ENCODE measurements around the gene PC. TPM values are rescaled to one million over a fixed set of nuclear protein-coding genes. Genes with fewer than 3 reads are reported as not detected.
"Not testable (repeated sequence)": the region's sequence is repeated elsewhere in the genome, so short reads cannot be mapped to it uniquely, and the experiment has no call there.

PC gene
- total RNA-seq, 1 donor from 2014 or later, result 5.0 TPM

DNA sequence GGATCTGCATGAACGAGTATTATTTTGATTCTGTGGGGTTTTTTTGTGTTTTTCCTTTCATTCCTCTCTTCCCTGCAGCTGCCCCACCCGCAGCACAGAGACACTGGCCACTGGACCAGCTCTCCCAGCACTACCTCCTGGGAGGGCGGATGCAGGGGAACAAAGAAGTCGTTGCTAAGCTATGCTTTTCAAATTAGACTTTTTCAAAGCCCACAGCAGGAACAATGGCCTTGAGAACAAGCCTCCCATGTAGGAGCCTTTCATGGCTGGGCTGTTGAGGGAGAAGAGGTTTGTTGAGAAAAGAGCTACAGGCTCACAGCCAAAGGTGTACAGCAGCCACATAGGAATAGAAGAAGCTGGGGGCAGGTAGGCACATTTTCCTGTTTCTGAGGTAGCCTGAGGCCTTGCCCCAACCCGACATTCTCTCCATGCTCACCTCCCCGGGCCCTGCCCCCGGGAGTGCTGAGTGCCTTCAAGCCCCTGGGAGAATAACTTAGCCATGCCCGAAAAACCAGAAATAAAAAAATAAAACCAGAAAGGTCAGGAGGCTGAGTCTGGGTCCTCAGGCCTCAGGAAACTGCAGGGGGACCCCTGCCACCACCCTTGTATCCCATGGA lies 44.2 kb upstream of the PC start:
- Mint-ChIP-seq H3K36me3 (ENCODE audit: low read depth) (no peaks in the 10 kb centered on the region), H3K4me3 (no peak overlapping the region), H3K9me3 (no peaks in the 10 kb centered on the region), H3K4me1 (no peaks in the 10 kb centered on the region), H3K27ac (no peak overlapping the region), H3K27me3 (peaks cover 15% of the 10 kb centered on the region)
- ChIA-PET CTCF (no interaction called here), POLR2A (no interaction called here)
- intact Hi-C loops (cut with micrococcal nuclease), result no loop called here
- ATAC-seq (ENCODE audit: low read depth) (no peak), DNase-seq (no peak)
- TF ChIP-seq, protein P1, sequence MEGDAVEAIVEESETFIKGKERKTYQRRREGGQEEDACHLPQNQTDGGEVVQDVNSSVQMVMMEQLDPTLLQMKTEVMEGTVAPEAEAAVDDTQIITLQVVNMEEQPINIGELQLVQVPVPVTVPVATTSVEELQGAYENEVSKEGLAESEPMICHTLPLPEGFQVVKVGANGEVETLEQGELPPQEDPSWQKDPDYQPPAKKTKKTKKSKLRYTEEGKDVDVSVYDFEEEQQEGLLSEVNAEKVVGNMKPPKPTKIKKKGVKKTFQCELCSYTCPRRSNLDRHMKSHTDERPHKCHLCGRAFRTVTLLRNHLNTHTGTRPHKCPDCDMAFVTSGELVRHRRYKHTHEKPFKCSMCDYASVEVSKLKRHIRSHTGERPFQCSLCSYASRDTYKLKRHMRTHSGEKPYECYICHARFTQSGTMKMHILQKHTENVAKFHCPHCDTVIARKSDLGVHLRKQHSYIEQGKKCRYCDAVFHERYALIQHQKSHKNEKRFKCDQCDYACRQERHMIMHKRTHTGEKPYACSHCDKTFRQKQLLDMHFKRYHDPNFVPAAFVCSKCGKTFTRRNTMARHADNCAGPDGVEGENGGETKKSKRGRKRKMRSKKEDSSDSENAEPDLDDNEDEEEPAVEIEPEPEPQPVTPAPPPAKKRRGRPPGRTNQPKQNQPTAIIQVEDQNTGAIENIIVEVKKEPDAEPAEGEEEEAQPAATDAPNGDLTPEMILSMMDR (IDR thresholded peaks at IDR 0.05), result no peak

DNA sequence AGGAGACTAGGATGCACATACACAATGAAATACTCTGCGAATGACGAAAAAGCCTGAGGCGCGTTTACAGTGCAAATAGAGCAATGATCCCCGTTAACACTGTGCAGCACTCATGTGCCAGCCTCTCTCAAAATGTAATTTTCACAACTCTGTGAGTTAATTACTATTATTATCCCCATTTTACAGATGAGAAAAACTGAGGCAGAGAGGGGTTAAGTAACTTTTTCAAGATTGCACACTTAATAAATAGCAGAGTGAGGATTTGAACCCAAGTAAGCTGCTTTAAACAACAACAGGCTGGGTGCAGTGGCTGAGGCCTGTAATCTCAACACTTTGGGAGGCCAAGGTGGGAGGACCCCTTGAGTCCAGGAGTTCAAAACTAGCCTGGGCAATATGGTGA lies 43.1 kb upstream of the PC start:
- CTCF ChIA-PET, result no interaction called here
- POLR2A ChIA-PET, result no interaction called here
- Mint-ChIP-seq H3K4me3 (no peak overlapping the region), H3K4me1 (no peaks in the 10 kb centered on the region), H3K36me3 (ENCODE audit: low read depth) (no peaks in the 10 kb centered on the region), H3K27me3 (peaks cover 20% of the 10 kb centered on the region), H3K9me3 (no peaks in the 10 kb centered on the region), H3K27ac (no peak overlapping the region)
- intact Hi-C loops (cut with micrococcal nuclease), result no loop called here
- TF ChIP-seq, protein P1 (IDR thresholded peaks at IDR 0.05), result no peak
- DNase-seq (no peak), ATAC-seq (ENCODE audit: low read depth) (no peak)

DNA sequence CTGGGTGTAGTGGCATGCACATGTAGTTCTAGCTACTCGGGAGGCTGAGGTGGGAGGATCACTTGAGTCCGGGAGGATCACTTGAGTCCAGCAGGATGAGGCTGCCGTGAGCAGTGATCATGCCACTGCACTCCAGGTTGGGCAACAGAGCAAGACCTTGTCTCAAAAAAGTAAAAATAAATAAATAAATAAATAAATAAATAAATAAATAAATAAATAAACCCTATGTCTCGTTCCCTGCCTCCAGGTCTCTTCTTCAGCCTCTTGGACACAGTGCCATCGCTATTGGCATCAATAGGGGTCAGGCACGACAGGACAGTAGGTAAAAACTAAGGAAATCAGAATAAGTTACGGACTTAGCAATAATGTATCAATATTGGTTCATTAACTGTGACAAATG lies 41.4 kb upstream of the PC start:
- ATAC-seq (ENCODE audit: low read depth) (no peak), DNase-seq (no peak)
- CTCF ChIA-PET, result no interaction called here
- peaks cover 20% of the 10 kb centered on the region for H3K27me3 Mint-ChIP-seq
- H3K9me3 Mint-ChIP-seq, result no peaks in the 10 kb centered on the region
- H3K4me3 Mint-ChIP-seq, result no peak overlapping the region
- H3K36me3 Mint-ChIP-seq (ENCODE audit: low read depth), result no peaks in the 10 kb centered on the region
- intact Hi-C loops (cut with micrococcal nuclease), result no loop called here
- TF ChIP-seq, protein P1 (IDR thresholded peaks at IDR 0.05), result no peak
- no peak overlapping the region for H3K27ac Mint-ChIP-seq
- POLR2A ChIA-PET, result no interaction called here
- H3K4me1 Mint-ChIP-seq, result no peaks in the 10 kb centered on the region

DNA sequence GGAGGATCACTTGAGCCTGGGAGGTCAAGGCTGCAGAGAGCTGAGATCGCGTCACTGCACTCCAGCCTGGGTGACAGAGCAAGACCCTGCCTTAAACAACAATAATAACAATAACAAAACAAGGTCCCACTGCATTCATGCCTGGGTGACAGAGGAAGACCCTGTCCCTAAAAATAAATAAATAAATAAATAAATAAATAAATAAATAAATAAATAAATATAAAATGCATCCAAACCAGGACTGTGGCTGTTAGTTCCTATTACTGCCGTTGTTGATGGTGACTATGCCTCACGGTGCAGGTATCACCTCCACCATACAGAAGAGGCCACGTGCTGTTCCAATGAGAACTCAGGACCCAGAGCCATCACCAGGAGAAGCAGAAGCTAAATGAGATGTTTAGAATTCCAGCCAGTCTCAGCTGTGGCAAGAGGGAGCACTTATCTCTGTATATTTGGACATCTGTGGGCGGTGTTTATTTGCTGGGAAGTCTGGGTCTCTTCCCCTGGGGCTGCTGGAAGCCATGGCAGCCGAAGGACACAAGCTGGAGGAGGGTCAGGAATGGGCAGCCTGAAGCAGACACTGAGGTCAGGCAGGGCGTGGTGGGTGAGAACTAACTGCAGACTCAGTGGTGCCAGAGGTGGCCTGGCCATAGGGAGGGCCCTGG lies 38.6 kb upstream of the PC start:
- no peak overlapping the region for H3K4me3 Mint-ChIP-seq
- no peaks in the 10 kb centered on the region for H3K4me1 Mint-ChIP-seq
- peaks cover 21% of the 10 kb centered on the region for H3K27me3 Mint-ChIP-seq
- no peak for ATAC-seq (ENCODE audit: low read depth)
- TF ChIP-seq, protein P1 (IDR thresholded peaks at IDR 0.05), result no peak
- ChIA-PET POLR2A (no interaction called here), CTCF (no interaction called here)
- no peaks in the 10 kb centered on the region for H3K9me3 Mint-ChIP-seq
- H3K27ac Mint-ChIP-seq, result no peak overlapping the region
- H3K36me3 Mint-ChIP-seq (ENCODE audit: low read depth), result no peaks in the 10 kb centered on the region
- intact Hi-C loops (cut with micrococcal nuclease), result no loop called here
- no peak for DNase-seq

DNA sequence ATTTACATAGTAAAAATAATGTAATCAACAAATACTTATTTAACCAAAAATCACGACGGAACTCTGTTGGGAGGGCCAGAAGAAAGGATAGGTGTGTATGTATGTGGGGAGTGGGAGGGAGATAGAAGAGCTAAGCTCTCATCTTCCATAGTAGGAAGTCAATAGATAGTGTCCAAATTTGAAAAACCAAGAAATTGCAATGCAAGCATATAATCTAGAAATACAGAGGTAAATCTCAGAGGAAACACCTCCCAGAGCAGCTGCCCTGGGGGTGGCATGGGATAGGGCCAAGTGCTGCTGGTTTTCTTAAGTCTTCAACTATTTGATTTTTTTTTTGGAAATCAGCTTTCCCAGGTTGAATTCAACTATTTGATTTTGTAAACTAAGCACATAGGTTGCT lies 33.9 kb upstream of the PC start:
- ATAC-seq (ENCODE audit: low read depth) (no peak), DNase-seq (no peak)
- no peak overlapping the region for H3K27ac Mint-ChIP-seq
- H3K36me3 Mint-ChIP-seq (ENCODE audit: low read depth), result no peaks in the 10 kb centered on the region
- H3K27me3 Mint-ChIP-seq, result peaks cover 16% of the 10 kb centered on the region
- intact Hi-C loops (cut with micrococcal nuclease), result no loop called here
- TF ChIP-seq, protein P1 (IDR thresholded peaks at IDR 0.05), result no peak
- H3K4me3 Mint-ChIP-seq, result no peak overlapping the region
- CTCF ChIA-PET, result no interaction called here
- POLR2A ChIA-PET, result interaction anchor here (0.7 kb wide), 1 partner anchor 26 kb away, joined by 6 read pairs; no protein-coding TSS in a partner anchor
- H3K9me3 Mint-ChIP-seq, result no peaks in the 10 kb centered on the region
- no peaks in the 10 kb centered on the region for H3K4me1 Mint-ChIP-seq

DNA sequence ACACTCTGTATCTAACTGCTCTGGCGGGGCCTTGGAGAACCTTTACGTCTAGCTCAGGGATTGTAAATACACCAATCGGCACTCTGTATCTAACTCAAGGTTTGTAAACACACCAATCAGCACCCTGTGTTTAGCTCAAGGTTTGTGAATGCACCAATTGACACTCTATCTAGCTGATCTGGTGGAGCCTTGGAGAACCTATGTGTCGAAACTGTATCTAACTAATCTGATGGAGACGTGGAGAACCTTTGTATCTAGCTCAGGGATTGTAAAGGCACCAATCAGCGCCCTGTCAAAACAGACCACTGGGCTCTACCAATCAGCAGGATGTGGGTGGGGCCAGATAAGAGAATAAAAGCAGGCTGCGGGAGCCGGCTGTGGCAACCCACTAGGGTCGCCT lies 31.2 kb upstream of the PC start:
- DNase-seq; H3K27ac Mint-ChIP-seq; CTCF ChIA-PET; ATAC-seq (ENCODE audit: low read depth); H3K4me3 Mint-ChIP-seq; H3K9me3 Mint-ChIP-seq; intact Hi-C loops (cut with micrococcal nuclease); H3K4me1 Mint-ChIP-seq; H3K36me3 Mint-ChIP-seq (ENCODE audit: low read depth); POLR2A ChIA-PET: not testable (repeated sequence)
- H3K27me3 Mint-ChIP-seq, result peaks cover 17% of the 10 kb centered on the region

DNA sequence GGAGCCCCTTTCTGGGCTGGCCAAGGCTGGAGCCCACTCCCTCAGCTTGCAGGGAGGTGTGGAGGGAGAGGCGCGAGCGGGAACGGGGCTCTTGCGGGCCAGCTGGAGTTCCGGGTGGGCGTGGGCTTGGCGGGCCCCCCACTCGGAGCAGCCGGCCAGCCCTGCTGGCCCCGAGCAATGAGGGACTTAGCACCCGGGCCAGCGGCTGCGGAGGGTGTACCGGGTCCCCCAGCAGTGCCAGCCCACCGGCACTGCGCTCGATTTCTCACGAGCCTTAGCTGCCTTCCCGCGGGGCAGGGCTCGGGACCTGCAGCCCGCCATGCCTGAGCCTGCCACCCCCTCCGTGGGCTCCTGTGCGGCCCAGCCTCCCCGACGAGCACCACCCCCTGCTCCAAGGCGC lies 30.6 kb upstream of the PC start:
- H3K36me3 Mint-ChIP-seq (ENCODE audit: low read depth); H3K9me3 Mint-ChIP-seq; H3K4me3 Mint-ChIP-seq; H3K27ac Mint-ChIP-seq; ATAC-seq (ENCODE audit: low read depth); H3K4me1 Mint-ChIP-seq; DNase-seq; CTCF ChIA-PET; POLR2A ChIA-PET; intact Hi-C loops (cut with micrococcal nuclease): not testable (repeated sequence)
- H3K27me3 Mint-ChIP-seq, result peaks cover 20% of the 10 kb centered on the region

Data from activated B cell treated with CpG ODN at 0.5 μM for 24 hours (primary cell).